DOHH2 (cell line): ENCODE results near the gene FUT1.
"Not testable (repeated sequence)": the region's sequence is repeated elsewhere in the genome, so short reads cannot be mapped to it uniquely, and the experiment has no call there.

ENCODE experiments used
- H3F3A ChIP-seq: fragments of 200-600 bp; sonication (generic), shearing (Covaris generic); 2 replicates; pipeline ENCODE4 v1.6.0; 2016; ENCODE audit warnings: antibody characterized with exemption, mild to moderate bottlenecking; ENCODE audit not compliant: control insufficient read depth, insufficient read depth
- H3K27ac ChIP-seq: fragments of 200-600 bp; sonication (generic); 2 replicates; pipeline ENCODE4 v1.5.1; 2014; ENCODE audit warnings: low read depth, mild to moderate bottlenecking, low read length, moderate library complexity
- H3K27me3 ChIP-seq: fragments of 200-600 bp; sonication (generic); 2 replicates; pipeline ENCODE4 v1.6.1; 2014; ENCODE audit warnings: mild to moderate bottlenecking, low read length, mixed read lengths; ENCODE audit not compliant: control insufficient read depth
- H3K36me3 ChIP-seq: fragments of 200-600 bp; sonication (generic); 2 replicates; pipeline ENCODE4 v1.6.1; 2014; ENCODE audit warnings: mild to moderate bottlenecking, low read length, moderate library complexity, mixed read lengths; ENCODE audit not compliant: control insufficient read depth
- H3K4me1 ChIP-seq: fragments of 200-600 bp; sonication (generic); 2 replicates; pipeline ENCODE4 v1.6.1; 2014; ENCODE audit warnings: mild to moderate bottlenecking, low read length, mixed read lengths; ENCODE audit not compliant: control insufficient read depth
- H3K4me2 ChIP-seq: fragments of 200-600 bp; sonication (generic); 2 replicates; pipeline ENCODE4 v1.6.0; 2014; ENCODE audit warnings: mild to moderate bottlenecking, low read length, moderate library complexity
- H3K4me3 ChIP-seq: fragments of 200-600 bp; sonication (generic); 2 replicates; pipeline ENCODE4 v1.5.1; 2014; ENCODE audit warnings: mild to moderate bottlenecking, low read length, mixed read lengths
- H3K79me2 ChIP-seq: fragments of 200-600 bp; sonication (generic); 2 replicates; pipeline ENCODE4 v1.6.1; 2014; ENCODE audit warnings: mild to moderate bottlenecking, low read length, mixed read lengths; ENCODE audit not compliant: control insufficient read depth
- H3K9me2 ChIP-seq: fragments of 200-600 bp; sonication (generic); replicated peaks from 2 replicates; pipeline ENCODE4 v1.6.1; 2014; ENCODE audit warnings: mild to moderate bottlenecking, low read length, mixed read lengths; ENCODE audit not compliant: control insufficient read depth
- H3K9me3 ChIP-seq: fragments of 200-600 bp; sonication (generic); 2 replicates; pipeline ENCODE4 v1.6.1; 2014; ENCODE audit warnings: antibody characterized with exemption, low read length, mixed read lengths; ENCODE audit not compliant: control insufficient read depth, insufficient read depth
- H4K20me1 ChIP-seq: fragments of 200-600 bp; sonication (generic); 2 replicates; pipeline ENCODE4 v1.6.0; 2014; ENCODE audit warnings: low read depth, mild to moderate bottlenecking, antibody characterized with exemption, low read length, moderate library complexity; ENCODE audit not compliant: control insufficient read depth, insufficient read depth
- EZH2phosphoT487 ChIP-seq: fragments of 200-600 bp; sonication (generic); IDR thresholded peaks from 2 replicates; pipeline ENCODE4 v1.6.1; 2017; ENCODE audit warnings: borderline replicate concordance, mild to moderate bottlenecking, antibody characterized with exemption, low read length, moderate library complexity, mixed read lengths
- TF ChIP-seq, protein P1 (sequence below): fragments of 200-600 bp; sonication (generic); IDR thresholded peaks from one replicate; pipeline ENCODE4 v1.5.1; 2014; ENCODE audit warnings: antibody characterized with exemption, mild to moderate bottlenecking, low read depth, low read length; ENCODE audit not compliant: poor library complexity, severe bottlenecking

The FUT1 gene

DNA sequence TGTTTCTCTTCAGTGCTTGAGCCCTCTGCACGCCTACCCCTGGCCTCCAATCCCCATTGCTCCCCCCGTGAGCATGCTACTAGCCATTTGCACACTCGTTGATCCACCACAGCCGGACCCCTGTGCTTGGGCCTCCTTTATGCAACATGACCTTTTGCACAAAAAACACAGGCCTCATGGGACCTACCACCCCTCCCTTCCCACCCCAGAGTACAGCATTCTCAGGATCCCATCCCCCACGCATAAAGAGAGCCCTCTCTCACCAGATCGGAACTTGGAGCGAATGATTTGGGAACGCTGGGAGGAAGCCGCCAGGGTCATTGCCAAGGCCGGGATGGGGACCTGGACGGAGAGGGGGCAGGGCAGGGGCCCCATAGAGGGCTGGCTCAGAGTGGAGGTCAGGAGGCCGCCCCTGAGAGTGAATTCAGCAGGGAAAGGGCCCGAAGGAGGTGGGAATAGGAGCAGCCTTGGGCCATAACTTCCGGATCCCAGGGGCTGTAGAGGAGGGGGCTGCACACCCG lies 33.7 kb downstream of the FUT1 start:
- Histone ChIP-seq H3K9me2 (no peaks in the 10 kb centered on the region), H3F3A (peaks cover 3% of the 10 kb centered on the region; the same call in 1 of the 2 replicates), H3K27ac (no peak overlapping the region), H4K20me1 (no peaks in the 10 kb centered on the region), H3K27me3 (no peaks in the 10 kb centered on the region), H3K4me2 (no peak overlapping the region), H3K79me2 (peaks cover 7% of the 10 kb centered on the region), H3K4me3 (no peak overlapping the region), H3K4me1 (peaks cover 29% of the 10 kb centered on the region), H3K9me3 (no peaks in the 10 kb centered on the region), H3K36me3 (no peaks in the 10 kb centered on the region)
- no peak for TF ChIP-seq EZH2phosphoT487
- TF ChIP-seq, protein P1, sequence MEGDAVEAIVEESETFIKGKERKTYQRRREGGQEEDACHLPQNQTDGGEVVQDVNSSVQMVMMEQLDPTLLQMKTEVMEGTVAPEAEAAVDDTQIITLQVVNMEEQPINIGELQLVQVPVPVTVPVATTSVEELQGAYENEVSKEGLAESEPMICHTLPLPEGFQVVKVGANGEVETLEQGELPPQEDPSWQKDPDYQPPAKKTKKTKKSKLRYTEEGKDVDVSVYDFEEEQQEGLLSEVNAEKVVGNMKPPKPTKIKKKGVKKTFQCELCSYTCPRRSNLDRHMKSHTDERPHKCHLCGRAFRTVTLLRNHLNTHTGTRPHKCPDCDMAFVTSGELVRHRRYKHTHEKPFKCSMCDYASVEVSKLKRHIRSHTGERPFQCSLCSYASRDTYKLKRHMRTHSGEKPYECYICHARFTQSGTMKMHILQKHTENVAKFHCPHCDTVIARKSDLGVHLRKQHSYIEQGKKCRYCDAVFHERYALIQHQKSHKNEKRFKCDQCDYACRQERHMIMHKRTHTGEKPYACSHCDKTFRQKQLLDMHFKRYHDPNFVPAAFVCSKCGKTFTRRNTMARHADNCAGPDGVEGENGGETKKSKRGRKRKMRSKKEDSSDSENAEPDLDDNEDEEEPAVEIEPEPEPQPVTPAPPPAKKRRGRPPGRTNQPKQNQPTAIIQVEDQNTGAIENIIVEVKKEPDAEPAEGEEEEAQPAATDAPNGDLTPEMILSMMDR: no peak

GRCh38 chr19:48718106-48718505 lies 34.3 kb downstream of the FUT1 start:
- H3K9me3 ChIP-seq, H3K4me2 ChIP-seq, H3K36me3 ChIP-seq, H3F3A ChIP-seq, H3K27ac ChIP-seq, H3K9me2 ChIP-seq, H3K27me3 ChIP-seq, H4K20me1 ChIP-seq, H3K79me2 ChIP-seq, H3K4me3 ChIP-seq: not testable (repeated sequence)
- peaks cover 34% of the 10 kb centered on the region for H3K4me1 ChIP-seq

DNA sequence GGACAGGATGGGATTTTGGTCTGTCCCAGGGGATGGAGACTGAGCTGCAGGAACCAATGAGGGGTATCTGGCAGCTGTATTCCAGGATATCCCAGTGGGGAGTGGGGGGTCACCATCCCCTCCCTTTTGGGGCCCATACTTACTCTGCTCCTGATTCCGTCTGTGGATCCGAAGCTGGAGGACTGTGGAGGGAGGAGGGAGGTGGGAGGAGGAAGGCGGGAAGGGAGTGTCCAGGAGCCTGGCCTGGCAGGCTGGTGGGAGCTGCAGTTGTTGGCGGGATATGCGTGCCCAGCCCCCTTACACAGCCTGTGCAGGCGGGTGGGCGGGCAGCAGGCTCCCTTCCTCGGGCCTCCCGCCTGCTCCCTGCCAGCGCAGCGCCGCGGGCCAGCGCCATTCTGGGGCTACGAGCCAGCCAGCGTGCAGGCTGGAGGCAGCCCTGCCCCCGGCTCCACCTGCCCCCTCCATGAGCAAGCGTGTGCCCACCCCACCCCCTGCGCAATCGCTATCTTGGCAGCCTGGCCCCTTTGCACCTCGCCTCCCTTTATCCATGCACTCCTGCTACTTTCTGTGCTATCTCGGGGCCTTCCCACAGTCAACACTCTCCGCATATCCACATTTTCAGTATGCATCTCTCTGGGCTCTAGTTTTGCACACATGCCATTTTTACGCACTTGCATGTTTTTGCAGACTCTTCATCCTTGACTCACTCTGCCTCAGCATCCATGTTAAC lies 35.7 kb downstream of the FUT1 start:
- H3K27me3 ChIP-seq: no peaks in the 10 kb centered on the region
- no peaks in the 10 kb centered on the region for H3K9me3 ChIP-seq
- H3K9me2 ChIP-seq: no peaks in the 10 kb centered on the region
- H3K4me2 ChIP-seq: no peak overlapping the region
- peaks cover 7% of the 10 kb centered on the region for H3K79me2 ChIP-seq
- no peaks in the 10 kb centered on the region for H3K36me3 ChIP-seq
- H3F3A ChIP-seq: peaks cover 3% of the 10 kb centered on the region; the same call in 1 of the 2 replicates
- H3K4me3 ChIP-seq: no peak overlapping the region
- H3K27ac ChIP-seq: no peak overlapping the region
- no peak for TF ChIP-seq EZH2phosphoT487
- TF ChIP-seq, protein P1: no peak
- H3K4me1 ChIP-seq: peaks cover 37% of the 10 kb centered on the region
- H4K20me1 ChIP-seq: no peaks in the 10 kb centered on the region

GRCh38 chr19:48715681-48716171 lies 36.7 kb downstream of the FUT1 start:
- Histone ChIP-seq H4K20me1 (no peaks in the 10 kb centered on the region), H3K4me3 (peak overlapping the region; percentile 89), H3F3A (peaks cover 3% of the 10 kb centered on the region; the same call in 1 of the 2 replicates), H3K27ac (no peak overlapping the region), H3K27me3 (no peaks in the 10 kb centered on the region), H3K4me2 (peak overlapping the region; percentile 98), H3K9me2 (no peaks in the 10 kb centered on the region), H3K79me2 (peaks cover 7% of the 10 kb centered on the region), H3K9me3 (no peaks in the 10 kb centered on the region), H3K36me3 (no peaks in the 10 kb centered on the region), H3K4me1 (peaks cover 30% of the 10 kb centered on the region)
- no peak for TF ChIP-seq EZH2phosphoT487
- TF ChIP-seq, protein P1: no peak
